CD4-positive, alpha-beta T cell (primary cell): Measurements from ENCODE around the gene HMOX1. TPM values are rescaled to one million over a fixed set of nuclear protein-coding genes. Genes with fewer than 3 reads are reported as not detected.

Source experiments
- ATAC-seq: fragments of 200-7000 bp; cut with Tn5 transposase; one replicate; pipeline ENCODE4 v1.10.0; 2022; ENCODE audit warnings: mild to moderate bottlenecking; ENCODE audit not compliant: poor library complexity
- CTCF ChIA-PET: fragments of 350-600 bp; sonication (Branson Sonifier 250); formaldehyde crosslinking; loops from one replicate; lab custom pipeline; 2021; ENCODE audit warnings: antibody characterized with exemption, inconsistent platforms; lab: Charles Lee
- POLR2A ChIA-PET: fragments of 350-600 bp; sonication (Branson Sonifier 250); formaldehyde crosslinking; loops from one replicate; lab custom pipeline; 2021; ENCODE audit warnings: antibody characterized with exemption, inconsistent platforms; lab: Charles Lee
- DNase-seq, 14 experiments: peaks; one replicate each; pipeline ENCODE4 v3.0.0-alpha.2; 2013 to 2020; ENCODE audit warnings: mixed read lengths in 2 of 14
- H3K27ac ChIP-seq, 2 donors: one replicate each; pipeline versions ENCODE4 v1.5.1 to v1.7.0; 2013; ENCODE audit warnings: low read length in 2 of 2, low read depth in 1 of 2, mild to moderate bottlenecking in 1 of 2
- H3K27me3 ChIP-seq, 2 experiments: 1 replicate in 1 of 2; 2 replicates in 1 of 2; pipeline versions ENCODE4 v1.6.1 to v1.7.0; 2013; ENCODE audit warnings: low read length in 2 of 2, control low read depth in 1 of 2, mild to moderate bottlenecking in 1 of 2, moderate library complexity in 1 of 2; ENCODE audit not compliant: insufficient read depth in 2 of 2, control insufficient read depth in 1 of 2
- H3K36me3 ChIP-seq: one replicate; pipeline ENCODE4 v1.6.1; 2013; ENCODE audit warnings: low read length, control low read depth; ENCODE audit not compliant: insufficient read depth
- H3K4me1 ChIP-seq: one replicate; pipeline ENCODE4 v1.6.1; 2013; ENCODE audit warnings: low read length, control low read depth; ENCODE audit not compliant: insufficient read depth
- H3K4me3 ChIP-seq: one replicate; pipeline ENCODE4 v1.5.1; 2013; ENCODE audit warnings: mild to moderate bottlenecking, low read length, moderate library complexity
- H3K9me3 ChIP-seq, 2 experiments: 1 replicate in 1 of 2; 2 replicates in 1 of 2; pipeline versions ENCODE4 v1.6.1 to v1.7.0; 2013; ENCODE audit warnings: low read length in 2 of 2, mild to moderate bottlenecking in 2 of 2, control low read depth in 1 of 2, moderate library complexity in 1 of 2; ENCODE audit not compliant: control insufficient read depth in 1 of 2, insufficient read depth in 1 of 2
- H3K27ac Mint-ChIP-seq: one replicate; pipeline ENCODE4 v1.8.0; 2020; ENCODE audit warnings: mixed read lengths
- H3K27me3 Mint-ChIP-seq: one replicate; pipeline ENCODE4 v1.8.0; 2021; ENCODE audit warnings: mixed read lengths
- H3K36me3 Mint-ChIP-seq: one replicate; pipeline ENCODE4 v1.8.0; 2021; ENCODE audit warnings: low read depth, mixed read lengths
- H3K4me1 Mint-ChIP-seq: one replicate; pipeline ENCODE4 v1.8.0; 2021; ENCODE audit warnings: low read depth, mixed read lengths
- H3K4me3 Mint-ChIP-seq: one replicate; pipeline ENCODE4 v1.8.0; 2020; ENCODE audit warnings: mild to moderate bottlenecking, mixed read lengths
- H3K9me3 Mint-ChIP-seq: one replicate; pipeline ENCODE4 v1.8.0; 2020; ENCODE audit warnings: mixed read lengths
- CTCF ChIP-seq: fragments of 200-600 bp; IDR thresholded peaks from one replicate; pipeline ENCODE4 v1.8.0; 2022; ENCODE audit warnings: antibody characterized with exemption, mild to moderate bottlenecking
- intact Hi-C, 2 experiments: fragments of 100-400 bp; cut with DNase I in 1 of 2; cut with micrococcal nuclease in 1 of 2; formaldehyde crosslinking; loops; one replicate each; pipeline versions ENCODE4 v1.15.1 to v1.9.0; 2023 to 2025; cut with DNase I, micrococcal nuclease
- polyA plus RNA-seq, 2 donors: library from polyadenylated mRNA; unstranded; fragments of 120-200 nt; gene quantifications; one replicate each; pipeline ENCODE4 v1.2.1, GENCODE V29; 2013
- total RNA-seq, 174 experiments: library from RNA in 2 of 174; stranded (reverse) in 2 of 174; gene quantifications; one replicate each; pipeline ENCODE4 v1.2.3 and lab custom pipeline; 2021 to 2026

HMOX1 gene, protein sequence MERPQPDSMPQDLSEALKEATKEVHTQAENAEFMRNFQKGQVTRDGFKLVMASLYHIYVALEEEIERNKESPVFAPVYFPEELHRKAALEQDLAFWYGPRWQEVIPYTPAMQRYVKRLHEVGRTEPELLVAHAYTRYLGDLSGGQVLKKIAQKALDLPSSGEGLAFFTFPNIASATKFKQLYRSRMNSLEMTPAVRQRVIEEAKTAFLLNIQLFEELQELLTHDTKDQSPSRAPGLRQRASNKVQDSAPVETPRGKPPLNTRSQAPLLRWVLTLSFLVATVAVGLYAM
- total RNA-seq: 1 to 10 TPM; 1.1 to 1.5 TPM
- polyA plus RNA-seq (2013, experiment 1 of 2): 12.5 TPM
- 11.6 TPM for polyA plus RNA-seq (2013, experiment 2 of 2)
- 0.07 to 38.9 (median 2.8) reads per million in 172 experiments for total RNA-seq (lab: John Stamatoyannopoulos, UW)

GRCh38 chr22:35380537-35381423 is at the start of gene HMOX1:
HMOX1 (plus strand) TSS chr22:35381096; CDS start chr22:35381174, 78 bp downstream.
- H3K36me3 ChIP-seq: no peaks in the 10 kb centered on the region
- peaks cover 25% of the 10 kb centered on the region for H3K4me1 ChIP-seq
- CTCF ChIA-PET: interaction anchor here (0.6 kb wide), 1 partner anchor 22 kb away, joined by 3 read pairs; no protein-coding TSS in a partner anchor
- H3K4me1 Mint-ChIP-seq: peaks cover 10% of the 10 kb centered on the region
- no peaks in the 10 kb centered on the region for H3K36me3 Mint-ChIP-seq
- H3K27me3 ChIP-seq: peaks cover 29% of the 10 kb centered on the region in 2 experiments
- no peak within 1 kb of the TSS for H3K27ac Mint-ChIP-seq
- H3K4me3 Mint-ChIP-seq: peak within 1 kb of the TSS; percentile 45
- DNase-seq: peak in 13 of 14 experiments; percentile 12 to 76 (median 33)
- no peak within 1 kb of the TSS for H3K27ac ChIP-seq
- H3K4me3 ChIP-seq: peak within 1 kb of the TSS; percentile 46
- POLR2A ChIA-PET: no interaction called here
- ATAC-seq: peak; percentile 74
- no peak for TF ChIP-seq CTCF
- H3K9me3 ChIP-seq: no peaks in the 10 kb centered on the region
- intact Hi-C loops: no loop called here
- H3K27me3 Mint-ChIP-seq: peaks cover 35% of the 10 kb centered on the region
- no peaks in the 10 kb centered on the region for H3K9me3 Mint-ChIP-seq

- Histone ChIP-seq H3K36me3 (peaks cover 77% of the 10 kb centered on the region), H3K9me3 (no peaks in the 10 kb centered on the region), H3K4me1 (peaks cover 65% of the 10 kb centered on the region), H3K27me3 (no peaks in the 10 kb centered on the region), H3K27ac (no peak overlapping the region), H3K4me3 (no peak overlapping the region)
- TF ChIP-seq CTCF: no peak
- Mint-ChIP-seq H3K27me3 (no peaks in the 10 kb centered on the region), H3K4me1 (peaks cover 43% of the 10 kb centered on the region), H3K27ac (peak overlapping the region; percentile 14), H3K9me3 (no peaks in the 10 kb centered on the region), H3K36me3 (peaks cover 88% of the 10 kb centered on the region), H3K4me3 (no peak overlapping the region)
- ATAC-seq (no peak), DNase-seq (no peak)
- intact Hi-C loops: loop anchor here in 1 of 2 experiments (5.0 kb wide), 1 partner anchor 35 kb away; the partner anchor contains the start of gene TOM1
- CTCF ChIA-PET: no interaction called here
- POLR2A ChIA-PET: interaction anchor here (0.8 kb wide), 1 partner anchor 33 kb away, joined by 3 read pairs; no protein-coding TSS in a partner anchor
These were observed 48.6 kb upstream of the HMOX1 start for GRCh38 chr22:35332278-35332677.

- peaks cover 40% of the 10 kb centered on the region for H3K4me1 Mint-ChIP-seq
- H3K4me3 ChIP-seq: no peak overlapping the region
- no peaks in the 10 kb centered on the region for H3K9me3 ChIP-seq
- no peaks in the 10 kb centered on the region for H3K27me3 ChIP-seq
- H3K36me3 Mint-ChIP-seq: peaks cover 88% of the 10 kb centered on the region
- H3K4me3 Mint-ChIP-seq: no peak overlapping the region
- POLR2A ChIA-PET: interaction anchor here (0.6 kb wide), 1 partner anchor 9 kb away, joined by 3 read pairs; no protein-coding TSS in a partner anchor
- H3K27ac ChIP-seq: no peak overlapping the region
- no peak for DNase-seq
- intact Hi-C loops: loop anchor here in 1 of 2 experiments (5.0 kb wide), 1 partner anchor 36 kb away; the partner anchor contains the start of gene TOM1
- CTCF ChIA-PET: no interaction called here
- no peak for TF ChIP-seq CTCF
- peaks cover 61% of the 10 kb centered on the region for H3K4me1 ChIP-seq
- ATAC-seq: no peak
- H3K27me3 Mint-ChIP-seq: no peaks in the 10 kb centered on the region
- no peaks in the 10 kb centered on the region for H3K9me3 Mint-ChIP-seq
- no peak overlapping the region for H3K27ac Mint-ChIP-seq
- H3K36me3 ChIP-seq: peaks cover 76% of the 10 kb centered on the region
These were observed 47.7 kb upstream of the HMOX1 start for GRCh38 chr22:35333220-35333619.
